Neural crest cell (in vitro differentiated cells): ENCODE measurements around the gene CACNA1E. TPM values are rescaled to one million over a fixed set of nuclear protein-coding genes. Genes with fewer than 3 reads are reported as not detected.

Source experiments
- DNase-seq: peaks from one replicate; pipeline ENCODE4 v3.0.0; 2021; ENCODE audit warnings: low read depth, mixed read lengths, low spot score
- H3K27ac Mint-ChIP-seq: one replicate; pipeline ENCODE4 v1.8.0; 2021; ENCODE audit warnings: mild to moderate bottlenecking, mixed read lengths; ENCODE audit not compliant: unreplicated experiment
- H3K27me3 Mint-ChIP-seq: 2 replicates; pipeline ENCODE4 v1.8.0; 2021; ENCODE audit warnings: low read depth, mild to moderate bottlenecking, mixed read lengths
- H3K36me3 Mint-ChIP-seq: 2 replicates; pipeline ENCODE4 v1.8.0; 2021; ENCODE audit warnings: low read depth, mild to moderate bottlenecking, mixed read lengths
- H3K4me1 Mint-ChIP-seq: 2 replicates; pipeline ENCODE4 v1.8.0; 2021; ENCODE audit warnings: mixed read lengths
- H3K4me3 Mint-ChIP-seq: one replicate; pipeline ENCODE4 v1.8.0; 2021; ENCODE audit warnings: mild to moderate bottlenecking, mixed read lengths
- H3K9me3 Mint-ChIP-seq: 2 replicates; pipeline ENCODE4 v1.8.0; 2021; ENCODE audit warnings: mixed read lengths
- CTCF ChIP-seq: fragments of 200-600 bp; sonication (generic); conservative IDR thresholded peaks from 2 replicates; pipeline ENCODE4 v1.5.0; 2021; ENCODE audit warnings: antibody characterized with exemption, mild to moderate bottlenecking
- total RNA-seq: library from RNA; stranded (reverse); gene quantifications from 2 replicates; pipeline ENCODE4 v1.2.1, GENCODE V29; 2021

The CACNA1E gene
- total RNA-seq, 1 donor from 2014 or later, result 1.3 TPM

- H3K9me3 Mint-ChIP-seq, result no peaks in the 10 kb centered on the region
- H3K27me3 Mint-ChIP-seq, result peaks cover 27% of the 10 kb centered on the region
- H3K27ac Mint-ChIP-seq, result no peak overlapping the region
- H3K36me3 Mint-ChIP-seq, result no peaks in the 10 kb centered on the region
- TF ChIP-seq CTCF, result no peak
- H3K4me3 Mint-ChIP-seq, result no peak overlapping the region
- no peak for DNase-seq
- H3K4me1 Mint-ChIP-seq, result peaks cover 15% of the 10 kb centered on the region
Observed at GRCh38 chr1:181497870-181498269, 14.6 kb downstream of the CACNA1E start.

- Mint-ChIP-seq H3K4me1 (peaks cover 19% of the 10 kb centered on the region), H3K27me3 (peaks cover 18% of the 10 kb centered on the region), H3K4me3 (no peak overlapping the region), H3K36me3 (no peaks in the 10 kb centered on the region), H3K27ac (no peak overlapping the region), H3K9me3 (no peaks in the 10 kb centered on the region)
- no peak for TF ChIP-seq CTCF
- no peak for DNase-seq
Observed at GRCh38 chr1:181499825-181500224, 16.5 kb downstream of the CACNA1E start.

- no peak for TF ChIP-seq CTCF
- H3K9me3 Mint-ChIP-seq, result no peaks in the 10 kb centered on the region
- no peak overlapping the region for H3K4me3 Mint-ChIP-seq
- H3K27ac Mint-ChIP-seq, result peak overlapping the region; percentile 7
- H3K4me1 Mint-ChIP-seq, result peaks cover 19% of the 10 kb centered on the region
- peaks cover 18% of the 10 kb centered on the region for H3K27me3 Mint-ChIP-seq
- no peaks in the 10 kb centered on the region for H3K36me3 Mint-ChIP-seq
- DNase-seq, result no peak
Observed at GRCh38 chr1:181500636-181501035, 17.3 kb downstream of the CACNA1E start.

- Mint-ChIP-seq H3K27me3 (peaks cover 18% of the 10 kb centered on the region), H3K4me1 (peaks cover 19% of the 10 kb centered on the region), H3K4me3 (no peak overlapping the region), H3K36me3 (no peaks in the 10 kb centered on the region), H3K27ac (no peak overlapping the region), H3K9me3 (no peaks in the 10 kb centered on the region)
- DNase-seq, result no peak
- no peak for TF ChIP-seq CTCF
Observed at GRCh38 chr1:181501612-181502011, 18.3 kb downstream of the CACNA1E start.

- no peak overlapping the region for H3K27ac Mint-ChIP-seq
- TF ChIP-seq CTCF, result no peak
- peaks cover 9% of the 10 kb centered on the region for H3K27me3 Mint-ChIP-seq
- DNase-seq, result no peak
- H3K36me3 Mint-ChIP-seq, result no peaks in the 10 kb centered on the region
- H3K4me3 Mint-ChIP-seq, result no peak overlapping the region
- no peaks in the 10 kb centered on the region for H3K9me3 Mint-ChIP-seq
- peaks cover 19% of the 10 kb centered on the region for H3K4me1 Mint-ChIP-seq
Observed at GRCh38 chr1:181503171-181503810, 20.0 kb downstream of the CACNA1E start.
